H9 (cell line): ENCODE results near the gene SLC13A1. TPM values are rescaled to one million over a fixed set of nuclear protein-coding genes. Genes with fewer than 3 reads are reported as not detected.

ENCODE experiments used
- DNase-seq: peaks from one replicate; pipeline ENCODE4 v3.0.0-alpha.2; 2017
- H2AFZ ChIP-seq: one replicate; pipeline ENCODE4 v1.6.1; 2013; ENCODE audit warnings: mild to moderate bottlenecking, low read length, control low read depth, moderate library complexity
- H2AK5ac ChIP-seq: 2 replicates; pipeline ENCODE4 v1.6.1; 2013; ENCODE audit warnings: low read length, control low read depth, mixed read lengths; ENCODE audit not compliant: insufficient read length
- H2BK120ac ChIP-seq: one replicate; pipeline ENCODE4 v1.6.1; 2013; ENCODE audit warnings: low read depth, mild to moderate bottlenecking, low read length, control low read depth, inconsistent platforms; ENCODE audit not compliant: poor library complexity, severe bottlenecking
- H2BK12ac ChIP-seq: 2 replicates; pipeline ENCODE4 v1.6.1; 2013; ENCODE audit warnings: low read length, control low read depth, mixed read lengths, low read depth; ENCODE audit not compliant: insufficient read length
- H2BK15ac ChIP-seq: 2 replicates; pipeline ENCODE4 v1.6.1; 2013; ENCODE audit warnings: low read depth, low read length, control low read depth
- H2BK20ac ChIP-seq: one replicate; pipeline ENCODE4 v1.6.1; 2013; ENCODE audit warnings: low read depth, mild to moderate bottlenecking, low read length, control low read depth, inconsistent platforms; ENCODE audit not compliant: poor library complexity, severe bottlenecking
- H2BK5ac ChIP-seq: 2 replicates; pipeline ENCODE4 v1.6.1; 2013; ENCODE audit warnings: low read length, control low read depth, mixed read lengths; ENCODE audit not compliant: insufficient read length
- H3K14ac ChIP-seq: 2 replicates; pipeline ENCODE4 v1.6.1; 2013; ENCODE audit warnings: low read length, control low read depth; ENCODE audit not compliant: insufficient read depth
- H3K18ac ChIP-seq: 2 replicates; pipeline ENCODE4 v1.6.1; 2013; ENCODE audit warnings: low read depth, mild to moderate bottlenecking, mixed read lengths, low read length, control low read depth; ENCODE audit not compliant: insufficient read length
- H3K23ac ChIP-seq: 2 replicates; pipeline ENCODE4 v1.6.1; 2013; ENCODE audit warnings: low read length, control low read depth, mixed read lengths, low read depth; ENCODE audit not compliant: insufficient read length
- H3K23me2 ChIP-seq: 2 replicates; pipeline ENCODE4 v1.6.1; 2013; ENCODE audit warnings: low read depth, mild to moderate bottlenecking, mixed read lengths, low read length, control low read depth; ENCODE audit not compliant: insufficient read length, poor library complexity, severe bottlenecking
- H3K27ac ChIP-seq: 2 replicates; pipeline ENCODE4 v1.5.1; 2013; ENCODE audit warnings: low read length, control low read depth, mixed read lengths, low read depth; ENCODE audit not compliant: insufficient read length
- H3K27me3 ChIP-seq: 2 replicates; pipeline ENCODE4 v1.6.1; 2013; ENCODE audit warnings: low read length, control low read depth, inconsistent platforms; ENCODE audit not compliant: insufficient read depth
- H3K4ac ChIP-seq: 2 replicates; pipeline ENCODE4 v1.6.1; 2013; ENCODE audit warnings: low read depth, mild to moderate bottlenecking, control low read depth, inconsistent platforms, low read length, moderate library complexity
- H3K4me1 ChIP-seq: 2 replicates; pipeline ENCODE4 v1.6.1; 2013; ENCODE audit warnings: low read length, control low read depth, inconsistent platforms; ENCODE audit not compliant: insufficient read depth
- H3K4me2 ChIP-seq: 2 replicates; pipeline ENCODE4 v1.6.1; 2013; ENCODE audit warnings: low read length, control low read depth, mixed read lengths; ENCODE audit not compliant: insufficient read length, insufficient read depth
- H3K56ac ChIP-seq: 2 replicates; pipeline ENCODE4 v1.6.1; 2013; ENCODE audit warnings: low read depth, mild to moderate bottlenecking, mixed read lengths, low read length, control low read depth; ENCODE audit not compliant: insufficient read length
- H3K79me1 ChIP-seq: 2 replicates; pipeline ENCODE4 v1.6.1; 2013; ENCODE audit warnings: low read depth, mild to moderate bottlenecking, moderate library complexity, low read length, control low read depth, inconsistent platforms; ENCODE audit not compliant: insufficient read depth, poor library complexity, severe bottlenecking
- H3K79me2 ChIP-seq: 2 replicates; pipeline ENCODE4 v1.6.1; 2013; ENCODE audit warnings: low read length, control low read depth, inconsistent platforms; ENCODE audit not compliant: insufficient read depth
- H3K9ac ChIP-seq: 2 replicates; pipeline ENCODE4 v1.6.1; 2013; ENCODE audit warnings: low read length, control low read depth, mixed read lengths; ENCODE audit not compliant: insufficient read length; ENCODE audit errors: extremely low read depth
- H3K9me3 ChIP-seq: one replicate; pipeline ENCODE4 v1.6.1; 2013; ENCODE audit warnings: low read depth, low read length, inconsistent platforms; ENCODE audit not compliant: control insufficient read depth
- H3T11ph ChIP-seq: one replicate; pipeline ENCODE4 v1.6.1; 2013; ENCODE audit warnings: mild to moderate bottlenecking, low read length, control low read depth, inconsistent platforms
- H4K20me1 ChIP-seq: one replicate; pipeline ENCODE4 v1.6.1; 2013; ENCODE audit not compliant: control insufficient read depth, insufficient read length, insufficient read depth
- H4K5ac ChIP-seq: 2 replicates; pipeline ENCODE4 v1.6.1; 2013; ENCODE audit warnings: low read depth, mild to moderate bottlenecking, mixed read lengths, low read length, control low read depth; ENCODE audit not compliant: insufficient read length
- H4K8ac ChIP-seq: replicated peaks from 2 replicates; pipeline ENCODE4 v1.6.1; 2013; ENCODE audit warnings: low read length, control low read depth, mixed read lengths, low read depth; ENCODE audit not compliant: insufficient read length
- H4K91ac ChIP-seq: 2 replicates; pipeline ENCODE4 v1.6.1; 2013; ENCODE audit warnings: low read depth, mild to moderate bottlenecking, moderate library complexity, mixed read lengths, low read length, control low read depth; ENCODE audit not compliant: insufficient read length
- H3K27ac Mint-ChIP-seq, 3 experiments: 2 replicates in 2 of 3; 3 replicates in 1 of 3; pipeline ENCODE4 v1.8.0; 2020 to 2021; ENCODE audit warnings: mixed read lengths in 3 of 3, mild to moderate bottlenecking in 1 of 3, moderate library complexity in 1 of 3
- H3K27me3 Mint-ChIP-seq: 2 replicates; pipeline ENCODE4 v1.8.0; 2021; ENCODE audit warnings: low read depth, mild to moderate bottlenecking, moderate library complexity, mixed read lengths
- H3K36me3 Mint-ChIP-seq, 3 experiments: 2 replicates in 2 of 3; 3 replicates in 1 of 3; pipeline ENCODE4 v1.8.0; 2020 to 2021; ENCODE audit warnings: low read depth in 3 of 3, mixed read lengths in 3 of 3; ENCODE audit not compliant: insufficient read depth in 1 of 3
- H3K4me1 Mint-ChIP-seq, 2 experiments: 2 replicates each; pipeline ENCODE4 v1.8.0; 2020; ENCODE audit warnings: mixed read lengths in 2 of 2
- H3K4me3 Mint-ChIP-seq, 2 experiments: 2 replicates in 1 of 2; 3 replicates in 1 of 2; pipeline ENCODE4 v1.8.0; 2020 to 2021; ENCODE audit warnings: mild to moderate bottlenecking in 2 of 2, mixed read lengths in 2 of 2, moderate library complexity in 1 of 2
- H3K9me3 Mint-ChIP-seq, 2 experiments: 2 replicates in 1 of 2; 3 replicates in 1 of 2; pipeline ENCODE4 v1.8.0; 2020; ENCODE audit warnings: mild to moderate bottlenecking in 2 of 2, mixed read lengths in 2 of 2, moderate library complexity in 1 of 2
- CTCF ChIP-seq: fragments of 200-600 bp; sonication (generic); conservative IDR thresholded peaks from 3 replicates; pipeline ENCODE4 v1.8.0; 2021; ENCODE audit warnings: antibody characterized with exemption, mild to moderate bottlenecking
- WGBS: extraction: QIAGEN DNeasy Blood & Tissue Kit; methylation state at CpG from one replicate; pipeline ENCODE4 v1.1.7; 2013; ENCODE audit warnings: missing lambda C conversion rate, low lambda C conversion rate, mixed read lengths; ENCODE audit not compliant: insufficient read length; ENCODE audit errors: extremely low coverage; 5-methylcytosine and 5-hydroxymethylcytosine counted together
- total RNA-seq: library from RNA; stranded (reverse); gene quantifications from 2 replicates; pipeline ENCODE4 v1.2.1, GENCODE V29; 2021

Gene SLC13A1
- total RNA-seq, 1 experiment from 2014 or later: not detected

- TF ChIP-seq CTCF: no peak
- H3K27ac ChIP-seq: no peak overlapping the region
- no peak overlapping the region for H2AK5ac ChIP-seq
- H2BK20ac ChIP-seq: no peak overlapping the region
- H3K27ac Mint-ChIP-seq: no peak overlapping the region
- no peak overlapping the region for H3K56ac ChIP-seq
- no CpG with 5 or more reads among the region's 1 CpG for WGBS
- H2BK5ac ChIP-seq: no peak overlapping the region
- H2BK12ac ChIP-seq: no peak overlapping the region
- no peaks in the 10 kb centered on the region for H4K20me1 ChIP-seq
- no peak for DNase-seq
- no peak overlapping the region for H3K23ac ChIP-seq
- H3K4me1 Mint-ChIP-seq: no peaks in the 10 kb centered on the region
- H3K18ac ChIP-seq: no peak overlapping the region
- H3K4me2 ChIP-seq: no peak overlapping the region
- no peaks in the 10 kb centered on the region for H3K79me1 ChIP-seq
- no peak overlapping the region for H2AFZ ChIP-seq
- no peak overlapping the region for H3K14ac ChIP-seq
- no peak overlapping the region for H4K8ac ChIP-seq
- H3K9me3 ChIP-seq: no peaks in the 10 kb centered on the region
- H3K4me1 ChIP-seq: no peaks in the 10 kb centered on the region
- no peaks in the 10 kb centered on the region for H3K23me2 ChIP-seq
- H3K4ac ChIP-seq: no peak overlapping the region
- no peak overlapping the region for H2BK15ac ChIP-seq
- H3K36me3 Mint-ChIP-seq: peaks cover 0 to 3% (median 3%) of the 10 kb centered on the region in 3 experiments; a peak in 3 of 7 replicates
- no peaks in the 10 kb centered on the region for H3K27me3 Mint-ChIP-seq
- H4K5ac ChIP-seq: no peak overlapping the region
- no peaks in the 10 kb centered on the region for H3K79me2 ChIP-seq
- H3K27me3 ChIP-seq: no peaks in the 10 kb centered on the region
- no peak overlapping the region for H3K4me3 Mint-ChIP-seq
- H3T11ph ChIP-seq: no peak overlapping the region
- H2BK120ac ChIP-seq: no peak overlapping the region
- H3K9me3 Mint-ChIP-seq: peaks cover 3 to 7% of the 10 kb centered on the region in 2 experiments; a peak in 3 of 5 replicates
- H3K9ac ChIP-seq: no peak overlapping the region
- H4K91ac ChIP-seq: no peak overlapping the region
Measured at GRCh38 chr7:123096434-123096833, 103.3 kb downstream of the SLC13A1 start.
